Fibroblast of upper back skin (primary cell): ENCODE results near the gene S100A14.
"Not testable (repeated sequence)": the region's sequence is repeated elsewhere in the genome, so short reads cannot be mapped to it uniquely, and the experiment has no call there.

Experiments
- DNase-seq: peaks from one replicate; pipeline ENCODE4 v3.0.0-alpha.2; 2013

S100A14 gene

DNA sequence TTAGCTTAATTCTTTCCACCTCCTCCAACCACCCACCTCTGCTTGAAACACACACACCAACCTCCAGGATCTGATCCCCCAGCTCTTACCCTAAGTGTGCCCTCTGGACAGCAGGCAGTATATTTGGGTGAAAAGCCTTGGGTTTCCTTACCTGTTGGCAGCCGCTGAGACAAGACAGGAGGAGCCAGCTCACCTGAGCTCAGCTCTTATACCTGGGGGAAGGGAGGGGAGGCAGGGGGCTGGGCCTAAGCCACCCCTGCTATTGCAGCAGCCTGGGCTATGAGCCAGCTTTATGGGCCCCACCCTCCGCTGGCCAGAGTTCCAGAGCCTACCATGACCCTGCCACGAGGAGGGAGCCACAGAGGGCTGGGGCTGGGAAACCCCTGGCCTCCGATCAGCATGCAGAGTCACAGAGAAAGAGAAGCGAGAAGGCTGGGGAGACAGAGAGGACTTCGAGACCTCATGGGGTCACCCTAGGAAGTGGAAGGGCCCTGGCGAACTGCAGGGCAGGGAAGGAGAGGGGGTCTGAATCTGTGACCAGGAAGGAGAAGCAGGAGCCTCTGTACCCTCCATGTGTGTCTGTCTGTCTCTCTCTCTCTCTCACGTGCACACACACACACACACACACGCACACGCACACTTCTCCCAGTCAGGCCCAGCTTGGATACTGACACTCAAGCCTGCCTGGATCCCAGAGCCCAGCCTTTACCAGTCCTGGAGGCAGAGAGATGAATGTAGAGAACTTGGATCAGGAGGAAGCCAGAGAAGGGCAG is at the start of gene S100A14:
TSS of gene S100A14 (minus strand) at position 182 of the 773 bp plus-strand sequence. CDS start 467 bp downstream, outside the sequence.
- DNase-seq = no peak

DNA sequence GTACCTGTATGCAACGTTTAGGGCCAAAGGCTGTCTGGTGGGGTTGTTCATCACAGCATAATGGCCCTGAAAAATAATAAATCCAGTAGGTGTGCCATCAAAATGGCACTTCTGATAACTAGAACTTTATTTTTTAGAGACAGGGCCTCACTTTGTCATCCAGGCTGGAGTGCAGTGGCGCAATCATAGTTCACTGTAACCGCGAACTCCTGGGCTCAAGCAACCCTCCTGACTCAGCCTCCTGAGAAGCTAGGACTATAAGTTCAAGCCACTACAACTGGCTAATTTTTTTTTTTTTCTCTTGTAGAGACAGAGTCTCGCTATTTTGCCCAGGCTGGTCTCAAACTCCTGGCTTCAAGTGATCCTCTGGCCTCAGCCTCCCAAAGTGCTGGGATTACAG is 47.1 kb upstream of the S100A14 start:
- DNase-seq = no peak

DNA sequence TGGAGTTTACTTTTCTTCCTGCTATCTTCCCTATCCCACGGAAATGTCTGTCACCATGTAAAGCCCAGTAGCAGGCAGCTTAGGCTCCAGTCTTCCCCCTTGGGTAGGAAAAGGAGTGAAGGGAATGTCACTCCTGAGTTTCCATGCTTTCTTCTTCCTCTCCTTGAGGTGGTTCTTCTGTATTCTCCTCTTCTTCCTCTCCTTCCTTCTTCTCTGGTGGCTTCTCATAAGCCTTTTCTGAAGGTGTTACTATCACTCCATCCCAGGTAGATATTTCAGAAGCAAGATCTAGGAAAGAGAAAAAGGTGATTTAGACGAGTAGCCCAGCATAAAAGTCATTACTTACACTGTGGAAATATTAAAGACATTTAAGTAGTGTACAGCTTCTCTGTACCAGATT is 46.1 kb upstream of the S100A14 start:
- no peak for DNase-seq

DNA sequence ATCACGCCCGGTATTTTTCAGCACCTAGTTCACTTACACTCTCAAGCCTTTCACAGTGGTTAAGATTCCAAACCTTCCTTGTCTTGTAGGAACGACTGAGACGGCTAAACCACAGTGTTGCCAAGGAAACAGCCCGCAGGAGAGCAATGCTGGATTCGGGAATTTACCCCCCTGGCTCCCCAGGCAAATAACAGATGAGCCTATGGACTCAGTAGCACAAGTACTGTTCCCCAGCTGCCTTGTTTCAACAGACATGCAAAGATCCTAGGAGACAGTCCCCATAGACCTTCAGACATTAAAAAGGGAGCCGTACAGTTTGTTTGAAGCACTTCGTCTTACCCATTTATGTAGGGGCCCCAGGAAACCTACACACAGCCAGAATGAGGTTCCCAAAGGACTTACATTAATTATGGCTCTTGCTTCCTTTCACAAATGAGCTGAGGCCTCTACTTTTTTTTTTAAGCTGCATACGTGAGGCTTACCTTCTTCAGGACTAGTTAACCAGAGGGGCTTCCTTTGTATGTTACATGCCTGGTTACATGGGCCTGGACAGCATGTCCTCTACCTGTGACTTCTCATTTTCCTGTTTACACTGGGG is 45.1 kb upstream of the S100A14 start:
- no peak for DNase-seq

DNA sequence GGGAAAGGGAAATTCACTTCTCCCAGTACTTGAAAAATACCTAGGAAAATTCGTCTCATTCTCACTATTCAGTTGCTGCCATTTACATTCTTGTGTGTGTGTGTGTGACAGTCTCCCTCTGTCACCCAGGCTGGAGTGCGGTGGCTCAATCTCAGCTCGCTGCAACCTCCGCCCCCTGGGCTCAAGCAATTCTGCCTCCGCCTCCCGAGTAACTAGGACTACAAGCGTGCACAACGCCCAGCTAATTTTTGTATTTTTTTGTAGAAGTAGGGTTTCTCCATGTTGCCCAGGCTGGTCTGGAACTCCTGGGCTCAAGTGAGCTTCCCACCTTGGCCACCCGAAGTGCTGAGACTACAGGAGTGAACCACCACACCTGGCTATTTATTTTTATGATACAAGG is 43.5 kb upstream of the S100A14 start:
- no peak for DNase-seq

DNA sequence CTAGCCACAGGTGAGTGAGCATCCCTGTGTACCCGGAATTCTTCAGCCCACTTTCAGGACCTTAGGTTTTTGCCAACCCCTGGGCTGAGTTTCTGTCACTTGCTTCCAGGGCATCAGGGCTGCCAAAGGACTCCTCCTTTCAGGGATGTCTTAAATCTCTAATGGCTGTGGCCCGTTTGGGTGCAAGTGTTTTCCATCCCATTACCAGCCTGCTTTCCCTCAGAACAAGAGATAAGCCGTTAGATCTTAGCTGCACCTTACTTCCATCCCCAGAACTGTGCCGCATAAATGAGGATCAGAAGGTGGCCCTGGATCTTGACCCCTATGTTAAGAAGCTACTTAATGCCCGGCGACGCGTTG is 43.0 kb upstream of the S100A14 start:
- no peak for DNase-seq

DNA sequence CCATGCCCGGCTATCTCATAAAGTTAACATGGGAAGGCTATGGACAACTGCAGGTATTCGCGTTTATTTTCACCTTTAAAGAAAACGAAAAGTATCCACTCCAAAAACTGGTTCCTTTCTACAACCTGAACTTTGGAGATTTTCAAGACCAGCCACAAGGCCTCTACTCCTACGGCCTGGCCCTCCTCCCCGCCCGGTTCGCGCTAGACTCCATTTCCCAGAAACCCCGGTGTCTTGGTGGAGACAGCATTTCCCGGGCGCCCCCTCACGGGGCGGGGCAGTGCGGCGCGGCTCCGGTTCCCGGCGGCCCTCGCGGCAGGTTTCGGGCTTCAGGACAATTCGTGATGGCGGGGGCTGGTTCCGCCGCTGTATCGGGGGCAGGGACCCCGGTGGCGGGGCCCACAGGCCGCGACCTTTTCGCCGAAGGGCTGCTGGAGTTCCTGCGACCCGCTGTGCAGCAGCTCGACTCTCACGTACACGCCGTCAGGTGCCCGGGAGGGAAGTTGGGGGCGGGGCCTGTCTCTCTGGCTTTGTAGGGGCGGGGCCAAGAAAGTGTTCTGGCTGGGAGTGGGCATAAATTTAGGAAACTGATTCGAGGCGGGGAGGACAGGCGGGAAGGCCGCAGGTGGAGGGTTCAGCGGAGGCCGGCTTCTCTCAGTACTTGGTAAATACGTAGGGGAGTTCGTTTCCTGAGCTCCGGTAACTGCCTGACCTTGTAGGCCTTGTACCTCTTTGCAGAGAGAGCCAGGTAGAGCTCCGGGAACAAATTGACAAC is 42.5 kb upstream of the S100A14 start, which contains the start of gene SNAPIN:
TSS of gene SNAPIN (plus strand) at position 304 of the 775 bp plus-strand sequence. CDS start at position 345, 41 bp downstream.
- peak; percentile 87 for DNase-seq

DNA sequence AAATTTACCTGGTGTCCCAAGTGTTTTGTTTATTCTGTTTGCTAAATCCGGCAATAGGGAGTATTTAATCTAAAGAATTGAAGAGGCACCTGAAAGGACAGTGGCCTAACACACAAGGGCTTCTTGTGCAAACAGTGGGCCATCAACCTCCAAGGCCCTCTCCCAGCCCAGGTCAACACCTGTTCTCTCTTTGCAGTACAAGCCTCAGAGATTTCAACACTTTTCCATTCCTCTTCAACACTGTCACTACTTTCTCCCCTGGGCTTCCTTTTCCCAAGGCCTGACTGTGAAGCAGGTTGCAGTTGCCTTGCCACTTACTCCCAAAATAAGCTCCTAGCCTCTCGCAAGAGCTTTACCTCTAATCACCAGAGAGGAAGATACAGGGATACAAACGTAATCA is 39.2 kb upstream of the S100A14 start:
- DNase-seq = no peak

DNA sequence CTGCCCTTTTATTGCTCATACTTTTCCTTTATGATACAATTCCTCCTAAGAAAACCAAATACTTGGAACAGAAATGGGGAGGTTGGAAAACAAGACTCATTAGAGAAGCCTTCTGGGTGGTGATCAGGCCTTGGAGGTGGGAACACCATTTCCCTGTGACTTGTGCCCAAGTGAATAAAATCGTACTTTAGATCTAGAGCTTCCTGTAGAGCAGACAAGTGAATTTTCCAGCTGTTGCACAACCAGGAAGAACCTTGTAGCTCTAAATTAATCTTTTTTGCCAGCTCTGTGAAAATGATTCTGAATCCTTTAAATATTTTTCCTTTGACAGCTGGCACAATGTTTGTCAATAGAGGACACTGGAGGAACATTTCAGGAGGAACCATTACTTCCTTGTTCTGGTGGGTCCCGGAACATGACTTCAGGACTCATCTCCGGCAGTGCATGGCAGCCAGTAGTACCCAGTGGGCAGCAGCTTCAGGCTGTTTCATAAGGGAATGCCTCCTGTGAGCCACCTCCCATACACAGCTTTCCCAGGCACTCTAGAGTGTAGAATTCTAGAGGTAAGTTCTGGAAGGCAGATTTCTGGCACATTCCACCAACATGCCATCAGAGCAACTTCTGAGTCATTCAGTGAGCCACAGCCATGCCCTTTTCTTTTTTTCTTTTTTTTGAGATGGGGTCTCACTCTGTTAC is 36.8 kb upstream of the S100A14 start:
- DNase-seq = peak; percentile 37

DNA sequence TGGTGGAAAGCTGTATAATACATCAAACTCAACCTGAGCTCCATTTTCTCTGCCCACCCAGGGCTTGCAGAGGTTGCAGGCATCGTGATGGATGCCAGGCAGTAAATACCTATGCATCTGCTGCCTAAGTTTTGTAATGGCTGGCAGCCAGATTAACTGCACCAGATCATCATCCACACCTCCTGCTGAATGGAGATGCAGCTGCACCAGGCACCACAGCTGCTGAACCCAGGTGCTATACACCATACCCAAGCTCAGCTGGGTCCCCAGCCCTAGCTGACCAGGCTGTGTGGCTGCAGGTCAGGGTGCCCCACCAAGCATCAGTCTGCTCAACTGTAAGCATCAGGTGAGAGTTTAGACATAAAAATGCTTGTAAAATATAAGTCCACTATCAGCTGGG is 35.6 kb upstream of the S100A14 start:
- DNase-seq = no peak

DNA sequence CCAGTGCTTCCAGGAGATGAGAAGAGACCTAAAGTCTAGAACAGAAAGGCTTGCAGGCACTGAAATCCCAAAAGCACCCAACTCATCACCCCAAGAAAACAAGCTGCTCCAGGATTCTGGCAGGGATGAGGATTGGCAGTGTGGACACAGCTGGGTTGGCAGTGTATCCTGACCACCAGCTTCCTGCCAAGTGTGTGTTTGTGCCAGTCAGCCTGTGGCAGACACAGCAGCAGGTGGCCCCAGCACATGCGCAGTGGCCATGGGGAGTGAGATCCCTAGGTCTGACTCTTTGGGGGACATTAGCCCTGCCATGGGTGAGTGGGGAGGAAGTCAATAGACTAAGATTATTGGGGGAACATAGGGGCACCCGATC is 33.7 kb upstream of the S100A14 start:
- DNase-seq = no peak

DNA sequence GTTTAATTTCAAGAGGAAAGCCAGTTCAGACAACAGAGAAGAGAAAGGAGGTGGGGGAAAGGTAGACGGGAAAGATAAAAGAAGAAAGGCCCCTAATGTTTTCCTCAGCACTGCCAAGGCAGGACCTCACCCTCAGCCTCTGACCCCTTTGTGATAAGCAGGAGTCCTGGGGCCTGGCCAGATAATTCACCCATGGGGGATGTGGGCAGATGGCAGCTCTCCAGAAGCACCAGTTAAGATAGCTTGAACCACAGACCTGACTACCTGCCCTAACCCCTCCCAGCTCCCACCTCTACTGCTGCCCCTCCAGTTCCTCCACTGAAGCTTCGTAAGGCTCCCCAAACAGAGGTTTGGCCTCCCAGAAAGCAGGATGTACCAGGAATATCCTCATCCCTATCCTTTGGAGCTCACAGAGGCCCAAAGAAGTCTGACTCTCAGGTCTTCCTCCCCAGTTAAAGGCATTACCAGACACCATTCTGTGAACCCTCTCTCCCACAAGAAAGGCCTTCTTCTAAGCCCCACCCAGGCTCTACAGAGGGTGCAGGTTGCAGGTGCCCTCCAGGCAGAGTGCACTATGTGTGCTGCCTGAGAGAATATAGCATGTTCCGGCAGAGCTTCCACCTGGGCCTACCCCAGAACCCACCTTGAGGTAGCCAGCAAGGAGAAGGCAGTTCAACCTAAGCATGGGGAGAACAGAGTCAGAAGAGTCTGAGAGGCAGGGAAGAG is 33.2 kb upstream of the S100A14 start:
- no peak for DNase-seq

DNA sequence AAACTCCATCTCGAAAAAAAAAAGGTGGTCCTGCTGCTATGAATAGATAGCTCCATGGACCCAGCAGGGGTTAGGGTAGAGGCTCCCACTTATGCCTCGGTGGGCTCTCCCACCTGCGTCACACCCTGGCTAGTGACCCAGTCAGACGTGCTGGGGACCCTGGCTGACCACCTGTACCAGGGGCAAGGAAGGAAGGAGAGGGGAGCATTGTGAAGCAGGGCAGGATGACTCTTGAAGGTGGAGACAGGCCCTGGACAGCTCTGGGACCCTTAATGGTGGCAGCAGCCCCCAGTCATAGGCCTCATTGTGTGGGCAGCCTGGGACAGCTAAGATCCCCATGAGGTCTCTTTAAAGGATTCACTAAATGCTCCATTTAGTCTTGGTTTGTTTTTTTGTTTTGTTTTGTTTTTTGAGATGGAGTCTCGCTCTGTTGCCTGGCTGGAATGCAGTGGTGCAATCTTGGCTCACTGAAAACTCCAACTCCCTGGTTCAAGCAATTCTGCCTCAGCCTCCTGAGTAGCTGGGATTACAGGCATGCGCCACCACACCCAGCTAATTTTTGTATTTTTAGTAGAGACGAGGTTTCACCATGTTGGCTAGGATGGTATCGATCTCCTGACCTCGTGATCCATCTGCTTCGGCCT is 32.0 kb upstream of the S100A14 start:
- no peak for DNase-seq

DNA sequence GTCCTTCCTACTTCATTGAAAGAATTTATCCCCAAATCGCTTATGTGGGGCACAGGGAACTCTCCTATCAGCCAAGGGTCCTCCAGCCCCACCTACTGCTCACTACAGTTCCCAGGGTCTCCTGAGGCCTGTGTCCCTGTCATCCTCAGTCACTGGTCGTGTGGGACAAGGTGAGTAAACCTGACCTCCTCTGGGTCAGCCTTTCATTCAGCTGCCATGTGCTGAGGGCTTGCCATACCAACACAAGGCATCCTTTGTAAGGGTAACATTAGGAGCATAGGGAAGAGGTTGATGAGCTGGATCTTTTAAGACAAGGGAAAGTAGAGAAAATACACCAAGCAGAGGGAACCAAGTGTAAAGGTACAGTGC is 31.2 kb upstream of the S100A14 start:
- no peak for DNase-seq

DNA sequence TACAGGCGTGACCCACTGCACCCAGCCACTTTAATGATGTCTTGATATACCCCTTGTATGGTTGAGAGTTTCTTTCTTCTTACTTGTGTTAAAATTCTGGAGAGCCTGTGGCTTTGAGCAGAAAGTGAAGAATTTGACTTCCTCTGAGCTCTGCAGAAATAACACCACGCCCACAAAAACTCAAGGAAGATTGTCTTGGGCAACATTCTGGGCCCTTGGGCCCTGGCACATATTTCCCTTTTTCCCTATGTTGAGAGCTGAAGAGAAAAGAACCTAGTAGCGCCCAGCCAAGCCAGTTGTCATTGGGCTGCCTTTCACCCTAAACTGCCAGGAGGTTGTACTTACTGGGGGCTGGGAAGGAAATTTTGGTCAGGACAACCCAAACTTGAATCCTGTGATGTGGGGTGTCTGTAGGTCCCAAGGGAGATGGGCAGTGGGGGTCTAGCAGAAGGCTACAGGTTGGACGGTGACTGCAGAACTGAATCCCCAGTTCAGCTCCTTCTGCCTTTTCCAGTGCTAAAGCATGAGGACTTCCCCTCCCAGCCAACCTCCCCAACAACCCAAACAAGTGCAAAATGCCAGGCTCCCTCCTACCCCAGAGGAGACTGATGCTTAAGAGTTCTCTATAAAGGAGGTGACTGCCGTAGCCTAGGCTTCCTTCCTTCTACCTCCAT is 30.7 kb upstream of the S100A14 start:
- no peak for DNase-seq

DNA sequence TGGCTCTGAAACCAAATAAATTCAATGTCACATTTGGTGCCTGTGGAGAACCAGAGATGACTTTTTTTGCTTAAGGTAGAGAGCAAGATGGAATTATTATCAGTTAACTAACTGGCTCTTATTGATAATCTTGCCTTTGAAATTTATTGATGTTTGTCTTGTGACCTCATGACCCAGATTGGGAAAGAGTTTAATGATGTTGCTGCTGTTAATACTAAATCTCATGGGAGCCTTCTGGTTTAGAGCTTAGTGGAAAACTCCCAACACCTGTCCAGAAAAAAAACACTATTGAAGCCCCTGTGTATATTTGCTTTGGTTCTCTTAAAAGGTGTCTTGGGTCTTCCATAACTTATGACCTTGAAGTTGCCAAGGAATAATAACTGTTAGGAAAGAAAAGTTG is 27.7 kb upstream of the S100A14 start:
- no peak for DNase-seq

DNA sequence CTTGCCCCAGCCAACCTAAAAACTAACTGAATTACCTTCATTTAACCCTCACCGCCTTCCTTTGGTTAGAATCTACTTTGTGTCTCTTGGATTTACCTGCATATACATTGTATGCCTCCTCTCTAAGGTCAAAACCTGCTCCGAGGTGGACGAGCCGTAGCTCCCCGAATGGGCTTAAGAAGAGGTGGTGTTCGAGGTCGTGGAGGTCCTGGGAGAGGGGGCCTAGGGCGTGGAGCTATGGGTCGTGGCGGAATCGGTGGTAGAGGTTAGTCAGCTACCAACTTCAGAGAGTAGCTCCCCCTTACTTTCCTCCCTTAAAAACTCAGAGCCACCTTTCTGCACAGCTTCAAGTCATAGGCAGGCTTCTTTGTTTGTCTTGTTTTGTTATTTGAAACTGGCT is 27.0 kb upstream of the S100A14 start:
- DNase-seq = no peak

DNA sequence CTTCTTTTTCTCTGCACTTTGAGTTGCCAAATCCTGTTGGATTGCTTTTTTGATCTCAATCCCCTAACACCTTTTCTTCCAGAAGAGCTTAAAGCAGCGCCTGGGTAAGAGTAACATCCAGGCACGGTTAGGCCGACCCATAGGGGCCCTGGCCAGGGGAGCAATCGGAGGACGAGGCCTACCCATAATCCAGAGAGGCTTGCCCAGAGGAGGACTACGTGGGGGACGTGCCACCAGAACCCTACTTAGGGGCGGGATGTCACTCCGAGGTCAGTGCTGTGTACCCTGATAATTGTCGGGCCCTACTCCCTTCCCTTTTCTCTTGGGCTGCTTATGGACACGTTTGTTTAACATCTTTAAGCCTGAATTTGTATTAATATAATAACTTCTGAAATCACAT is 26.0 kb upstream of the S100A14 start:
- DNase-seq = no peak

DNA sequence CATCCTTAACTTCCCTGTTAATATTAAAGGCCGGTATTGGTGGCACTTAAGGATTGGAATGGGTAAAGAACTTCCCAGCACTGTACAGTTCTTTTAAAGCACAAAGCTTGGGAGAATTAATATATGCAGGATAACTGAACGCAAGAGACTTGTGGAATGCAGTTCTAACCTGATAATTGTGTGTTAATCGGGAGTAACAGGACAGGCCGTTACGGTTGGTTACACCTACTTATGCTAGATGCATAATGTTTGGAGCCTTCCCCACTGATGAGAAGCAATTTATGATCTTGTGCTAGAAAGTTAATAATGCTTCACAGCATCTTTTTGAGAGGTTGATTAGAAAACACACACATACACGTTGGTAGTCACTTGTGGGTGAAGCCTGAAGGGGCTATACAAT is 24.7 kb upstream of the S100A14 start:
- no peak for DNase-seq

DNA sequence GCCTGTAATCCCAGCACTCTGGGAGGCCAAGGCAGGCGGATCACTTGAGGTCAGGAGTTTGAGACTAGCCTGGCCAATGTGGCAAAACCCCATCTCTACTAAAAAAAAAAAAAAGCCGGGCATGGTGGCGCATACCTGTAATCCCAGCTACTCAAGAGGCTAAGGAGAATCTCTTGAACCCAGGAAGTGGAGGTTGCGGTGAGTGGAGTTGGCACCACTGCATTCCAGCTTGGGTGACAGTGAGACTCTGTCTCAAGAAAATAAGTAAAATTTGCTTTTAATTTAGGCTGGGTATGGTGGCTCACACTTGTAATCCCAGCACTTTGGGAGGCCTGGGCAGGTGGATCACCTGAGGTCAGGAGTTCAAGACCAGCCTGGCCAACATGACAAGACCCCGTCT is 24.1 kb upstream of the S100A14 start:
- not testable (repeated sequence) for DNase-seq

DNA sequence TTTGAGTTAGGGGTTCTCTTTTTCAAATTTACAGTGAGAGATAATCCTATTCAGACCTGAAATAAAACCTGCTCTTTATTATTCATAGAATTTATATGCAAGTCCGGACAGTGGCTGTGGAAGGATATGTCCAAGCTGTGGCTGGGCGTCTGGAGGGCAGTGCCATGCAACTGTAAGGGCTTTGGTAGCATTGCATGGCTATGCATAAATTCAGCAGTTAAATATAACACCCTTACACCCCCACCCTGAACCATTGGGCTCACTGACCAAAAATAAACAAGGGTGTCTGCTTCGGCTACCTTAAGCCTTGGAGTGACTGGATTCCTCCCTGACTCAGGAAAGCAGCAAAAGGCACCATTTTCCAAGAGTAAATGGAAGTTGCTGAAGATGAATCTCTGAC is 23.2 kb upstream of the S100A14 start:
- DNase-seq = no peak

DNA sequence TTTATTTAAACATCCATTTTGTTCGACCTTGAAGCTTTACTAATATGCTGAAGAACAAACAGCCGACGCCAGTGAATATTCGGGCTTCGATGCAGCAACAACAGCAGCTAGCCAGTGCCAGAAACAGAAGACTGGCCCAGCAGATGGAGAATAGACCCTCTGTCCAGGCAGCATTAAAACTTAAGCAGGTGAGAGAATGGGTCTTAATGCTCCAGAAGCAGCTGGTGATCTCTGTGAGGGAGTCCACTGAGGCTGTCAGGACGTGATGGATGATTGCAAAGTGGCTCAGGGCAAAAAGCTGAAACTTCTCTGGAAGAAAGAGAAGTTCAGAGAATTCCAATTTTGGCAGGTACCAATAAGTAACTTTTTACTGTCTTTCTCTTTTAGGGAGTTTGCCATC is 22.1 kb upstream of the S100A14 start:
- DNase-seq = no peak
